HG02973 (cell line): ENCODE data around the gene METAP1D.
"Not testable (repeated sequence)": the region's sequence is repeated elsewhere in the genome, so short reads cannot be mapped to it uniquely, and the experiment has no call there.

ENCODE experiments used
- ATAC-seq: cut with Tn5 transposase; IDR thresholded peaks from one replicate; pipeline ENCODE4 v1.9.1; 2021; ENCODE audit warnings: moderate library complexity; ENCODE audit not compliant: unreplicated experiment

METAP1D gene

DNA sequence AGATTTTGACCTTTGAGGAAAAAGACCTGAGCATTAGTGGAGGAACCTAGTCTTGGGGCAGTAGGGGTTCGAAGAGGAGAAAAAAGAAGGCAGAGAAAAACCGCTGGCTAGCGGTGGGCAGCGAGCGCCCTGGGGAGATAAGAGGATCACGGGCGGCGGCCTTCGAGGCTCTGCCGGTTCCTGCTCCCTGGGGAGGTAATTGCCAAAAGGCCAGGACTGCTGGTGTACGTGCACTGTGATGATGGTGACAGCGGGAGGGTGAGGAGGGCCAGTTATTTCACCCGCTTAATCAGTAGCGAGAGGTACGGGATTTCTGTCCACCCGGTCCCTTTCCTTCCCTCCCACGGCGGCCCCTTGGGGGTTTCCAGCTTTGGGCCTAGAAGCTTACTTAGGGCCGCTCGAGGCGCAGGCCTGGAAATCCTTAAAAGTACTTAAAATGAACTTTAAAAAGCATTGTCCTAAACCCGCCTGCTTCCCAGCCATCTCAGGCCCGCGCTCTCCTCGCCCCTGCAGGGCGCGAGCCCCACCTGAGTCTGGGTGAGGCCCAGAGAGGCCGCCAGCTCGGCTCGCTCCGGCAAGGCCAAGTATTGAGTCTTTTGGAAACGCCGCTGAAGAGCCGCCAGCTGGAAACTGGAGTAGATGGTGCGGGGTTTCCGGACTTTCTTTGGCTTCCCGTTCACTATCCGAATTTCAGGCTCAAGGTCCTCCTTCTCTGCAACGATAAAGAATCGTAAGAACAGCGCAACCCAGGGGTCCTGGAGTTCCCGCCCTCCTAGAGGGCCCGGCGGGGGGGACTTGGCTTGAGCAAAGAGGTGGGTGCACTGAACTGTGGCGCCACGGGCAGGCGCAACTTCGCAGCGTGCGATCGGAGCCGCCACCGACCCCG is 101.4 kb downstream of the METAP1D start:
- ATAC-seq = no peak

DNA sequence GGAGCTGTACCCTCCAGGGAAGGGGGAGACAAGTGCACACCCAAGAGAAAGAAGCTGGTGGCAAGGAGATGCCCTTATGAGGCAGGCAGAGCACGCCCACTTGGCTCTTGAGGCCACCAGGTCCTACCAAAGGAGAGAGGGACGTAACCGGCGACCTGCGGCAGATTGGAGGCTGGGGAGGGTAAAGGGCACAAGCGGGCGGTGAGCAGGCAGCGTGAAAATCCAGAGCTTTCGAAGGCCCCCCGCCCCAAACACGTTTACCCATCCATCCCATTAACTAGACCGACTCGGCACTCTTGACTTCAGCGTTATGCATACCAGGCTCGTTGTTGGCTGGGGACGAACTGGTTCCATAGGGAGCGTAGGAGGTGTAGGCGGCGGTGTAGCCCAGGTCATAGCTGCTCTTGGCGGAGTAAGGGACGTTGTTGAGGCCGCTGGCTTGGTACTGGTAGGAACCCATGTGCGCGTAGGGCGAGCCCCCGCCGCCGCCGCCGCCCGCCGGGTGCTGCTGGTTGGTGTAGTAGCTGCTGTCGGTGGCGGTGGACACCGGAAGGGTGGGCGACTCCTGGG is 102.2 kb downstream of the METAP1D start:
- ATAC-seq = peak; percentile 4

DNA sequence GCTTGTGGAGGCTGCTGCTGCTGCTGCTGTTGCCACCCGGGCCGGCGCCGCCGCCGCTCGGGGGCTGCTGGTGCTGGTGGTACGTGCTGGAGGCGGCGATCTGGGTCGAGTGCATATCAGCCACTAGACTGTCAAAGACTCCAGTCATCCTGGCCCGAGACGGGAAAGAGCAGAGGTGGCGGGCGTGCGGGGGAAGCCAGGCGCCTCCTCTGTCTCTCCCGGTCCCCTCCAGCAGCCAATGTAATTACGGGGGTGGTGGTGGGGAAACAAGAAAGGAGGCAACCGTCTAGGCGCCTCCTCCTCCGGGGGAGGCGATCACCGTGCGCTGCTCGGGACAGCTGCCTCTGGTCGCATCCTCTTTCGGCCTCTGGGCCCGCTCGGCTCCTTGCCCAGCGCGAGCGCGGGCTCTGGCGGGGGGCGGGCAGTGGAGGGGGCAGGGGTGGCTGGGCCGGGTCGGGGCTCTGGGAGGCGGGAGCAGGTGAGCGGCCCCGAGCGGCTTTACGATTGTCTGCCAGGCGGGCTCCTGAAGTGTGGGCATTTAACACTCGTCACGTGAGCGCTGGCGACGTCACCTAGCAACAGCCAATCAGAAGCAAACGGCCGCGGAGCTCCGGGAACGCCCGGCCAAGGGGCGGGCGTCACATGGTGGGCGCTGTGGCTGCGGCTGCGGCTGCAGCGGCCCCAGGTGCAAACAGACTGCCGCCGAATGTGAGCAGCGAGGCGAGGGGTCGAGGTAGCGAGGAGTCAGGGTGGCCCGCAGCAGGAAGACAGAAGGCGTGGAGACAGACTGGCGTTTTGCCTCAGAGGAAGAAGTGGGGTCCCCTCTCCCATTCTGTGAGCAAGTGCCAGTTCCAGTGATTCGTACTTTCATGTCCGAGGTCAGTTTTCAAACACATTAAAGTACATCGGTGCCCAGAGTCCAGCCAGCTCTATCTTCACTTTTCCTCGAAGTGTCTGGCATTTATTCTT is 102.9 kb downstream of the METAP1D start, which contains the start of gene DLX2:
DLX2 (minus strand) TSS at position 510 of the 969 bp plus-strand sequence; CDS start at position 148, 362 bp downstream.
- peak; percentile 58 for ATAC-seq

DNA sequence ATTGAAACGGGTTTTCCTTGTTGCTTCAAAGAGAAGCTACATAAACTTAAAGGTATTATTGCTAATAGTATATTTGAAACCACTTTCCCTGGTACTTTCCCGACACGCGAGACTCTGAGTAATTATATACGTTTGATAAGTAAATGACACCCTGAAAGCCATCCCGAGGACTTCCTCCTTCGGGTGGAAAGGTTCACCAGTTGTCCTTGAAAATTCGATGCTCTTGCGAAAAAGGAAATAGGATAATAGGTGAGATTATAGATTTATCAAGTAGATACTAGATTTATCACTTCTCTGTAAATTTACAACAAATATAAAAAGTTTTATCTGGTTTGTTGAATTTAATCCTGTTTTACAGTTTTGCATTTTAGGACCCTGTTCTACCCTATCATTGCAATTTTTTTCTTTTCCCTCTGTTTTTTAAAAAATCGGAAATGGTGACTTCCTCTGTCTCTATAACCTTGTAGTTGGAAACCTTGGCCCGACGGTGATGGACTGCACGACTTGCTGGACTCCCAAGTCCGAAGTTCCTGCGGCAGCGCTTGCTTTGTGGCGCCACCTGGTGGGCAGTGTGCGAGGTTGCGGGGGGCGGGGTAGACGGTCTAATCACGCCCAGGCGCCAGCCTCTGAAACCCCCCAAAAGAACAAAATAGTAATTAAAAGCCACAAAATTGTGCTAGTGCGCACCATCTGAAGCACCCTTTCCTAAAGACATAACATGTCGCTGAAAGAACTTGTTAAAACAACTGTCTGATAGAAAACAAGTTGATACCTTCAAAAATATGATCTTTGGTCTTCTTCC is 103.9 kb downstream of the METAP1D start:
- ATAC-seq = no peak

DNA sequence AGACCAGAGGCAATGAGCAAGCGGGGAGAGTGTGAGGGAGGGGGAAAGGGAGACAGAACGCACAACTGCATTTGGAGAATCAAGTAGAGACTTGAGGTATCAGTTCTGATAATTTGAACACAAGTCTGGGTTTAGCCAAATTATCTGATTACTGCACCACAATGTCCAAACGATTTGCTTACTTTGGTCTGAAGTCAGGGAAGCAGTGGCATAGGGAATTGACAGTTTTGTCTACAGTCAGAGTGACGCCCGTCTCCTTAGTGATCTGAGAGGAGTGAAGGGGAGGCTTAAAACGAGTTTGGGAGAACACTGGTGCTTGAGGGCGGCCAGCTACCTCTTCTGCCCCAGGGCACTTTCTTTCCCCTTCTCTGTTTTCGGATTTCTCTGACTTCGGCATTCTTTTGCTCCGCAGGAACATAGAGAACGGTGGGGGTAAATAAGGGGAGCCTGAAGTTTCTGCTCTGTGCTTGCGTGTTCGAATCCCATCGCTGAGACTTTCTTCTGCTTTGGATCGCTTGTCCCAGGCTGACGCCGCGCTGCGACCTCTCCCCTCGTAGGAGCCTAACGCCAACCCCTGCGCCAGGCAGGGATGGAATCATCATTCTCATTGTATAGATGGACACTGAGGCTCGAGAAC is 105.8 kb downstream of the METAP1D start:
- ATAC-seq = no peak

DNA sequence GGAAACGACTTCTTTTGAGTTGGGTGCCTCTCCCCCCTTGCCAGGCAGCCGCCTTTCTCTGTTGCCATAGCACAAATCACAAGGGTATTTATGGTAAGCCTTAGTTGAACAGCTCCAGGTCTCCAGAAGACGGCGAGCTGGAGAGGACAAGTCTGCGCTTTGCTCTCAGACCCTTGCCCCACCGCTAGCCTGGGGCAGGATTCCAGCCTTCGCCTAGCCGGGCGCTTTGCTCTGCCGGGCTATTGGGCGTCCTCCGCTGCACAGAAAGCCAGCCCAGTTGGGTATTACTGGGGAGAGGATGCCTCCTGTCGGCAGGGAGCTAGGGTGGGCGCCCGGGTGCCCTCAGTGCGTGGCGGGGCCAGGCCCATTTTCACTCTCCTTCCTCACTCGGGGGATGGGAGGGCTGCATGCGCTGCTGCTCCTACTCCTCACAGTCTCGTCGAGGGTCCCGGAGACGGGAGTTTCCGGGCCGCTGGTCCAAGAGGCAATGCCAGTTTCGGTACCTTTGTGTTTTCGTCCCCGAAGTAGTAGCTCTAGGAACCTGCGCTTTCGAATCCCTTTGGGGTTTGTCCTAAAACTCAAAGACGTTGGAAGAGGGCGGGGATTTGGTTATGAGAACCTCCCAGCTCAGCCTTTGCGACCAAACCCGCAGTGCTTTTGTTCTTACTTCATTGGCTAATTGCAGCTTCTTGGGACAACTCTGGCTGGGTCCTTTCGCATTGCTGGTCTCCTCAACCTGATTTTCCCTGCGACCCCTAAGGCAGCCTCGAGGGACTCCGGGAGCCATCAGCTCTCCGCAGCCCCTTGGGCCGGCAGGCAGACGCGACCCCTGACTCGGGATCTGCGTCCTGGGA is 106.6 kb downstream of the METAP1D start:
- no peak for ATAC-seq

DNA sequence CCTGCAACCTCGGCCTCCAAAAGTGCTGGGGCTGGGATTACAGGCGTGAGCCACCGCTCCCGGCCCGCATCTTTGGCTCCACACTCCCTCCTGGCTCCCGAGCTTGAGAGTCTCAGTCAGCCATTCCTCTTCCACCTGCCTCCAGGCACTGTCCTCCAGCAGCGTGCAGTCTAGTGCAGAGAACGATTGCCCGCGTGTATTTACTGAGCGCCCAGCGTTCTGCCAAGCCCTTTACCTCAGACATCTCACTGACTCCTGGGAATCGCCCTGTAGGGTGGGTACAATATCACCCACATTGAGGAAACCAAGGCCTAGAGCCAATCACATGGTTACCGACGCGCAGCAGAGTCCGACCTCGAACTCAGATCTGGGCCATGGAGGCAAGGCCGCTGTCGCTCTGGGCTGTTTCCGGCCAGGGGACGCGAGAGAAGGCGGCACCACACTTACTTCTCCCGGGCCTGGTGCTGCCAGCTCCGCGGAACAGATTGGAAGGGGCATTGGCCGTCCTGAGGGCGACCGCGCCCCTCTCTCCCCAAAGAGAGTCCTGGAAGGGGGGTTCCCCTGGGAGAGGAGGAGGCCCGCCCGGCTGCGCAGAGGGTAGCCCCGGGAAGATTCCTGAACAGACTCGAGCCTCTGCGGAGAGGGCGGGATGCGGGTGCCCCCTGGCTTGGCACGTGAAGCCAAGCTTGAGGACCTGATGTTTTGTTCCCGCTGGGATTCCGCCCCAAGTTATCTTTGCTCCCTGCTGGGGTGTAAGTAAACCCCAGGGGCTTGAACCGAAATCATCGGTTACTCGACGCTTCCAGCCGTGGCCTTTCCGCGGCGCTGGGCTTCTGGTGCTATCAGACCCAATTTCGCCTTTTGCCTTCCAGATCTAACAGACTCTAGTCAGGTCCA is 108.2 kb downstream of the METAP1D start:
- no peak for ATAC-seq

DNA sequence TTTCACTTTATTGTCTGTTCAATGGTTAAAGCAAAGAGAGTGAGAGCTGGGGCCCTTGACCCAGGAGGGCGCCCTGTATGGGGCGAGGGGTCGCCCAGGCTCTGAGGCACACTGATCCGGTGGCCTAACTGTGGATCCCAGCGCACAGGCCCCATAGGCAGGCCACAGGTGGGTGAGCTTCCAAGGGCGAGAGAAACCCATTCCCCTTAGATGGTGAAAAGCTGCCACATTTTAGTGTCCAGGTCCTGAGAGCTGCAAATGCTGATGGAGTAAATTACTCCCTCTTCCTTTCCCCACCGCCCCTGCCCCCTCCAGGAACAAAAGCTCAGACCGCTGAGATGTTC is 108.8 kb downstream of the METAP1D start:
- no peak for ATAC-seq

DNA sequence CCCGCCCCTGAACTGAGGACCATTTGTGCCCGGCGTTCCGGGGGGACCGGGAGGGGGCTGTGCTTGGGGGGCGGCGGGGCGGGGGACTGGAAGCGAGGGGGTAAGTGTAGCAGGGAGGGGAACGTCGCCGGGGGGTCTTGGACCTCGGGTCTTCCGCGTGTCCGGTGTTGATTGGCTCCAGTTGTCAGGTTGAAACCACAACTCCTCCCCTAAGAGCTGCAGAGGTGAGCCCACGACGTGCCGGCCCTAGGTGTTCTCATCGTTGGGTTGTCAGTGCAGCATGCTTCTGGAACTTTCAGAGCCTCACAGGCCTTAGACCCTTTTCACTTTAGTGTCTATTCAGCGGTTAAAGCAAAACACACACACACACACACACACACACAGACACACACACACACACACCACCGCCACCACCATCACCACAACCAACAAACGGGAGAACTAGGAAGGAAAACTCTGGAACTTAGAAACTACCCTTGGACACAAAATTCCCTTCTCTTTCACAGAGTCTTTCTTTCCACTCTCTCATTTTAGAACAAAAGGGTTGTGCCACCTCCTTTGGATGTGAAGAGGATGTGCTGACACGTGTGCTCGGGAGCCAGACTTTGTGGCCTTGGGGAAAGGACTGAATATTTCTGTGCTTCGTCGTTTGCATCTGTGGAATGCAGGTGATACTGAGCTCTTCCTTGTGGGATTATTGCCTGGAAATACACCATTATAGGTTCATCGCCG is 109.7 kb downstream of the METAP1D start:
- no peak for ATAC-seq

DNA sequence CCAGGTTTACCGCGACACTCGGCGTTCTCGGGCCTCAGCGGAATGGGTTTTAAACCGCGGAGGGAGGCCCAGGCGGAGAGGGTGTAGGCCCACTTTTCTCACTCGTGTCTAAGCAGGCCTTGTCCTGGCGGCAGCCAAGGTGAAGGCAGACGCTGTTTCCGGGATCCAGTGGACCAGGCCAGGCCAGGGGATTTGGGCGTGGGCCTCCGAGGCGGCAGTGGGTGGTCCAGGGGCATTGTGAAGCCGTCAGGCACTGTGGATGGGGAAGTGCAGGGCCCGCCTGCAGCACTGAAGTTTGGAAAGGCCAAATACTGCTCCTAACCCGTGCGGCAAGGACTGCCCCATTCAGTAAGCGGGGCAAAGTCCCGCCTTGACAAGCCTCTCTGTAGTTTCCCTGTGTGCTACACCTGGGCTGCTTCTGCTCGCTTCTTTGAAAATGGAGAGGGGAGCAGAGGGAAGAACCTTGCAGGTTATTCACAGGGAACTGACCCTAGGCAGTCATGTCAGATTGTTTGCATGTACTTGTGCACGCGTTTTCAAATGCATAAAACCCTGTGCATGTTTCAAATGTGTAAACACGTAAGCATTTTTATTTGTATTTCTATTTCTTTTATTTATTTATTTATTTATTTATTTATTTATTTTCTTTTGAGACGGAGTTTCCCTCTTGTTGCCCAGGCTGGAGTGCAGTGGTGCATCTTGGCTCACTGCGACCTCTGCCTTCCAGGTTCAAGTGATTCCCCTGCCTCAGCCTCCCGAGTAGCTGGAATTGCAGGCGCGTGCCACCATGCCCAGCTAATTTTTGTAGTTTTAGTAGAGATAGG is 110.4 kb downstream of the METAP1D start:
- ATAC-seq = no peak

DNA sequence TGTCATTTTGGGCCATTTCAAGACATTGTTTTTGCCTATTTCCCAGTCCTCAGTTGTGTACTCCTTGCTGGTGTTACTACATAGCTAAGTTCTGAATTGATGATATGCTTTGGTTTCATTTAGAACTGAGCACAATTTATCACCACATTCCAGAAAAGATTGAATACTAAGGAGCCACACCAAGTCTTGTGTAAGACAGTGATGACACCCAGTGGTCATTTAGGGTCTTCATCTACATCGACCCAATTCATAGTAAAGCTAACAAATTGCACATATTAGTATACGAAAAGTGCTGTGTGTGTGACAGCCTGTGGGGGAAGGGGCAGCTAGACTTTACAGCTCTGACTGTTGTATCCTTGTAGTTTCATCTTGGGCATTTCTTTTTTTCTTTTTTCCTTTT is 113.9 kb downstream of the METAP1D start:
- ATAC-seq = no peak

DNA sequence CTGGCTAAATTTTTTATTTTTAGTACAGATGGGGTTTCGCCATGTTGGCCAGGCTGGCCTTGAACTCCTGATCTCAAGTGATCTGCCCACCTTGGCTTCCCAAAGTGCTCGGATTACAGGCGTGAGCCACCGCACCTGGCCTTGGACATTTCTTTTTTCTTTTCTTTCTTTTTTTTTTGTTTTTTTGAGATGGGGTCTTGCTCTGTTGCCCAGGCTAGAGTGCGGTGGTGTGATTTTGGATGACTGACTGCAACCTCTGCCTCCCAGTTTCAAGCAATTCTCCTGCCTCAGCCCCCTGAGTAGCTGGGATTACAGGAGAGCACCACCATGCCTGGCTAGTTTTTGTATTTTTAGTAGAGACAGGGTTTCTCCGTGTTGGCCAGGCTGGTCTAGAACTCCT is 114.4 kb downstream of the METAP1D start:
- not testable (repeated sequence) for ATAC-seq

DNA sequence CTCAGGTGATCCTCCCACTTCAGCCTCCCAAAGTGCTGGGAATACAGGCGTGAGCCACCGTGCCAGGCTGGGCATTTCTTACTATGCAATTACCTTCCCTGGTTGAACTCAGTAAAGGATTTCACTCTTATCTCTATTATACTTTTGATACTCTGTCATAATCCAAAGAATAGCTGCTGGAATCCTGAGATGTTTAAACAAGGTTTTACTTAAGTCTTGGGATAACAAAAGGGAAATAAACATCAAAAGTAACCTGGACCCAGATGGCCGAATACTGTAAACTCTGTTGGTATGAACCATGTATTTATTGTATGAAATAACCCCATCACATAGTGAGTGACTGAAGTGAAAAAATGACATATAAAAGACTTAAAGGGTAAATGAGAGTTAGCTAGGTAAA is 114.8 kb downstream of the METAP1D start:
- no peak for ATAC-seq

DNA sequence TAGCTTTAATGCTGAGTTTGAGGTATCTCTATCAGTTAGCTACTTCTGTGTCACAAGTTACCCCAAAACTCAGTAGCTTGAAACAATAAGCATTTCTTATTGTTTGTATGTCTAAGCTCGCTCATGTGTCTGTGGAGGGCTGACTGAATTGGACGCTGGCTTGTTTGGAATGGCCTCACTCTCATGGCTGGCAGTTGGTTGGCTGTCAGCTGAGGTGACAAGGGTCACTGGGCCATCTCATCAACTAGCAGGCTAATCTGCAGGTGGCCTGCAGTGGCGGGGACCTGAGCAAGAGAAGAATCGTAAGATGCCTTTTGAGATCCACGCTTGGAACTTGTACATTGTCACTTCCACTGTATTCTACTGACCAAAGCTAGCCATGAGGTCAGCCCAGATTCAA is 116.4 kb downstream of the METAP1D start:
- ATAC-seq = no peak

DNA sequence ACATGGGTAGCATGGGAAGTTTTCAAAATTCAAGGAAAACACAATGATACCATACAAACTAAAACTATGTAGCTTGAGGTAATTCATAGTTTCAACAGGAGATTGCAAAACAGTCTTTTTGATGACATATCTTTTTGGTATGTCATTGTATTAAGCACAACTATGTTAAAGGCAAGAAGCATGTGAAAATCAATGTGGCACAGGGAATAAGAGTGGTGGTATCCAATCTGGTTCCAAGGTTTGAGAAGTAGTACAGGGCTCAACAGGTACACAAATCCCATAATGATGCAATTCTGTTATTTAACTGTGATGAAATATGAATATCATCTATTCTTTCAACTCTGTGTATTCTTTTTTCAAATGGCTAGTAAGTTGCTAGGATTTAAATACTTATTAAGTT is 119.3 kb downstream of the METAP1D start:
- ATAC-seq = no peak

DNA sequence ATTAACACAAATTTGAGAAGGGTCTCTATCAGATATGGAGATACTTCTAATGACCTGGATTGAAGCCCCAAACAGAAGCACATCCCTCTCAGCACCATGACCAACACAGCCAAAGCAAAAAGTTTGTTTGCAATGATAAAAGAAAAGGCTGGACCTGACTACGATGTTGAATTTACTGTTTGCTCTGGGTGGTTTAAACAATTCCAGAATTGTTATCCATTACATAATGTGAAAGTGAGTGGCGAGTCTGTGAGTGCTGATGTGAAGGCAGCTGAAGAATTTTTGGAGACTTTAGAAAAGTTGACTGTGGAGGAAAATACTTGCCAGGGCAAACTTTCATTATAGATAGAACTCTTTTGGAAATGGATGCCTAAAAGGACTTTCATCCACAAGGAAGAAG is 120.4 kb downstream of the METAP1D start:
- ATAC-seq = no peak

DNA sequence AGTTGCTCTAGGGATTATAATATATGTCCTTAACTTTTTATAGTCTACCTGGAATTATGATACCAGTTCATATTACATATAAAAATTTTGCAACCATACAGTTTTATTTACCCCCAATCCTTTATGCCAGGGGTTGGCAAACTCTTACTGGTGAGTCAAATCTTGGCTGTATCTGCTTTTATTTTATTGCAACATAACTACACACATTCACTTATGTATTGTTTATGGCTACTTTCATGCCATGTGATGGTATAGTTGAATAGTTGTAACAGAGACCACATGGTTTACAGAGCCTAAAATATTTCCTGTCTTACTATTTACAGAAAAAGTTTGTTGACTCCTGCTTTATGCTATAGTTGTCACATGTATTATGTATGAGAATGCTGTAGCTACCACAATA is 128.7 kb downstream of the METAP1D start:
- ATAC-seq = no peak
